ENCODE results near the gene CDIP1. TPM values are rescaled to one million over a fixed set of nuclear protein-coding genes. Genes with fewer than 3 reads are reported as not detected.

Gene CDIP1
- total RNA-seq, 2 experiments from 2014 or later, result 31.9 to 32.2 TPM

GRCh38 chr16:4537376-4538343, 913 bp downstream of the CDIP1 start:
- peak; percentile 31 for ATAC-seq
- Mint-ChIP-seq H3K27me3 (no peaks in the 10 kb centered on the region), H3K4me3 (peak overlapping the region; percentile 62), H3K4me1 (ENCODE audit: low read depth) (peaks cover 37% of the 10 kb centered on the region), H3K9me3 (peaks cover 6% of the 10 kb centered on the region), H3K36me3 (ENCODE audit: low read depth) (peaks cover 20% of the 10 kb centered on the region), H3K27ac (peak overlapping the region; percentile 17)
- ChIA-PET POLR2A (interaction anchor here (0.6 to 1.1 kb wide), 3 partner anchors 8 to 210 kb away, joined by 3 read pairs; no protein-coding TSS in a partner anchor), CTCF (interaction anchor here (1.2 to 15.8 kb wide), 6 partner anchors 10 to 78 kb away, joined by 3 to 174 read pairs (median 4); no protein-coding TSS in a partner anchor)
- DNase-seq, result no peak
- TF ChIP-seq CTCF (IDR thresholded peaks at IDR 0.05), result no peak
- intact Hi-C loops (cut with micrococcal nuclease), result loop anchor here (5.0 kb wide), 1 partner anchor 60 kb away; the partner anchor contains the start of gene HMOX2

GRCh38 chr16:4536391-4537106, 2.0 kb downstream of the CDIP1 start:
- TF ChIP-seq CTCF (IDR thresholded peaks at IDR 0.05), result no peak
- H3K27ac Mint-ChIP-seq, result peak overlapping the region; percentile 83
- no peaks in the 10 kb centered on the region for H3K27me3 Mint-ChIP-seq
- POLR2A ChIA-PET, result interaction anchor here (0.8 to 1.8 kb wide), 5 partner anchors 29 to 158 kb away, joined by 3 to 4 read pairs (median 3); no protein-coding TSS in a partner anchor
- peaks cover 26% of the 10 kb centered on the region for H3K36me3 Mint-ChIP-seq (ENCODE audit: low read depth)
- no peak for DNase-seq
- H3K9me3 Mint-ChIP-seq, result peaks cover 6% of the 10 kb centered on the region
- intact Hi-C loops (cut with micrococcal nuclease), result loop anchor here (5.0 kb wide), 1 partner anchor 59 kb away; the partner anchor contains the start of gene HMOX2
- H3K4me1 Mint-ChIP-seq (ENCODE audit: low read depth), result peaks cover 40% of the 10 kb centered on the region
- CTCF ChIA-PET, result interaction anchor here (0.7 to 15.8 kb wide), 7 partner anchors 12 to 59 kb away, joined by 3 to 174 read pairs (median 4); no protein-coding TSS in a partner anchor
- H3K4me3 Mint-ChIP-seq, result peak overlapping the region; percentile 62
- ATAC-seq, result no peak

- ATAC-seq, result peak; percentile 45
- TF ChIP-seq CTCF (IDR thresholded peaks at IDR 0.05), result no peak
These were observed 2.9 kb downstream of the CDIP1 start for GRCh38 chr16:4535627-4536108.

GRCh38 chr16:4534151-4534790, 4.3 kb downstream of the CDIP1 start:
- CTCF ChIA-PET, result interaction anchor here (1.0 to 3.4 kb wide), 2 partner anchors 20 to 29 kb away, joined by 3 to 17 read pairs; no protein-coding TSS in a partner anchor

More at GRCh38 chr16:4535627-4536108, 2.9 kb downstream of the CDIP1 start:
- no peaks in the 10 kb centered on the region for H3K27me3 Mint-ChIP-seq
- POLR2A ChIA-PET, result interaction anchor here (0.8 to 1.8 kb wide), 5 partner anchors 28 to 159 kb away, joined by 3 to 4 read pairs (median 3); no protein-coding TSS in a partner anchor
- H3K9me3 Mint-ChIP-seq, result peaks cover 6% of the 10 kb centered on the region
- peak; percentile 57 for DNase-seq
- H3K27ac Mint-ChIP-seq, result peak overlapping the region; percentile 83
- peak overlapping the region; percentile 29 for H3K4me3 Mint-ChIP-seq
- peaks cover 28% of the 10 kb centered on the region for H3K36me3 Mint-ChIP-seq (ENCODE audit: low read depth)
- intact Hi-C loops (cut with micrococcal nuclease), result loop anchor here (5.0 kb wide), 1 partner anchor 58 kb away; the partner anchor contains the start of gene HMOX2
- peaks cover 42% of the 10 kb centered on the region for H3K4me1 Mint-ChIP-seq (ENCODE audit: low read depth)
- CTCF ChIA-PET, result interaction anchor here (0.7 to 15.8 kb wide), 6 partner anchors 13 to 50 kb away, joined by 3 to 174 read pairs (median 4); no protein-coding TSS in a partner anchor

More at GRCh38 chr16:4534151-4534790, 4.3 kb downstream of the CDIP1 start:
- DNase-seq, result no peak
- H3K9me3 Mint-ChIP-seq, result no peaks in the 10 kb centered on the region
- POLR2A ChIA-PET, result interaction anchor here (0.9 kb wide), 1 partner anchor 91 kb away, joined by 3 read pairs; no protein-coding TSS in a partner anchor
- intact Hi-C loops (cut with micrococcal nuclease), result no loop called here
- no peak for TF ChIP-seq CTCF (IDR thresholded peaks at IDR 0.05)
- peak overlapping the region; percentile 68 for H3K27ac Mint-ChIP-seq
- ATAC-seq, result no peak
- no peak overlapping the region for H3K4me3 Mint-ChIP-seq
- H3K27me3 Mint-ChIP-seq, result no peaks in the 10 kb centered on the region
- H3K4me1 Mint-ChIP-seq (ENCODE audit: low read depth), result peaks cover 54% of the 10 kb centered on the region
- H3K36me3 Mint-ChIP-seq (ENCODE audit: low read depth), result peaks cover 23% of the 10 kb centered on the region
